H1 (cell line): ENCODE data around the gene PTPRT. TPM values are rescaled to one million over a fixed set of nuclear protein-coding genes. Genes with fewer than 3 reads are reported as not detected.

ENCODE experiments used
- CTCF ChIA-PET: fragments of 300-600 bp; sonication (Branson Sonifier 250); formaldehyde crosslinking; loops from one replicate; lab custom pipeline; 2021; ENCODE audit not compliant: partially characterized antibody; lab: Charles Lee
- POLR2A ChIA-PET: fragments of 300-600 bp; sonication (Branson Sonifier 250); formaldehyde crosslinking; loops from one replicate; lab custom pipeline; 2021; ENCODE audit warnings: inconsistent platforms; ENCODE audit not compliant: partially characterized antibody; lab: Charles Lee
- DNase-seq, 2 experiments: peaks; one replicate each; pipeline versions ENCODE4 v3.0.0 to v3.0.0-alpha.2; 2010 to 2022; ENCODE audit warnings: low spot score in 2 of 2, low read depth in 1 of 2, mixed read lengths in 1 of 2
- FAIRE-seq: peaks from 2 replicates; lab custom pipeline; 2011; peaks lifted over from hg19 to GRCh38; lab: Jason Lieb, UNC
- H2AFZ ChIP-seq: 2 replicates; pipeline ENCODE4 v1.8.1; 2012; ENCODE audit warnings: low read length, inconsistent platforms
- H2AK5ac ChIP-seq: 2 replicates; pipeline ENCODE4 v1.6.1; 2013; ENCODE audit warnings: low read depth, low read length
- H2BK120ac ChIP-seq: replicated peaks from 2 replicates; pipeline ENCODE3; 2013; ENCODE audit warnings: low read depth, low read length, inconsistent platforms
- H2BK12ac ChIP-seq: 2 replicates; pipeline ENCODE4 v1.6.1; 2013; ENCODE audit warnings: low read depth, low read length
- H2BK15ac ChIP-seq: 2 replicates; pipeline ENCODE4 v1.6.1; 2013; ENCODE audit warnings: low read length
- H2BK20ac ChIP-seq: 2 replicates; pipeline ENCODE4 v1.6.1; 2013; ENCODE audit warnings: low read length
- H2BK5ac ChIP-seq: 2 replicates; pipeline ENCODE4 v1.6.1; 2013; ENCODE audit warnings: low read depth, low read length
- H3K14ac ChIP-seq: 2 replicates; pipeline ENCODE4 v1.6.1; 2013; ENCODE audit warnings: inconsistent platforms; ENCODE audit not compliant: insufficient read length
- H3K18ac ChIP-seq: 2 replicates; pipeline ENCODE4 v1.6.1; 2013; ENCODE audit warnings: low read length; ENCODE audit errors: extremely low read depth
- H3K23ac ChIP-seq: 2 replicates; pipeline ENCODE4 v1.6.1; 2013; ENCODE audit warnings: inconsistent platforms; ENCODE audit not compliant: insufficient read length
- H3K23me2 ChIP-seq: 2 replicates; pipeline ENCODE4 v1.6.1; 2013; ENCODE audit warnings: low read depth, low read length
- H3K27ac ChIP-seq: 2 replicates; pipeline ENCODE4 v1.6.1; 2011; ENCODE audit warnings: low read depth, low read length, inconsistent platforms
- H3K27me3 ChIP-seq, 4 experiments: replicated peaks in 1 of 4; 1 replicate in 1 of 4; 2 replicates in 3 of 4; pipeline versions ENCODE4 v1.6.1 to v1.8.1; 2011 to 2013; ENCODE audit warnings: low read length in 3 of 4, mild to moderate bottlenecking in 3 of 4, inconsistent platforms in 2 of 4, mixed read lengths in 2 of 4, moderate library complexity in 1 of 4; ENCODE audit not compliant: control insufficient read depth in 3 of 4, insufficient read depth in 3 of 4; ENCODE audit errors: extremely low read depth in 1 of 4
- H3K36me3 ChIP-seq, 4 experiments: 2 replicates each; pipeline versions ENCODE4 v1.6.1 to v1.8.1; 2011 to 2013; ENCODE audit warnings: mild to moderate bottlenecking in 4 of 4, low read length in 3 of 4, moderate library complexity in 2 of 4, control low read depth in 1 of 4, inconsistent platforms in 1 of 4; ENCODE audit not compliant: insufficient read depth in 4 of 4, control insufficient read depth in 2 of 4
- H3K4ac ChIP-seq: replicated peaks from 2 replicates; pipeline ENCODE3; 2013; ENCODE audit warnings: low read length, low read depth, mixed read lengths, inconsistent platforms; ENCODE audit not compliant: insufficient read length
- H3K4me1 ChIP-seq, 4 experiments: replicated peaks in 1 of 4; 1 replicate in 1 of 4; 2 replicates in 3 of 4; pipeline versions ENCODE4 v1.6.1 to v1.8.1; 2011 to 2013; ENCODE audit warnings: low read length in 3 of 4, inconsistent platforms in 2 of 4, mixed read lengths in 1 of 4; ENCODE audit not compliant: insufficient read depth in 4 of 4, control insufficient read depth in 3 of 4
- H3K4me2 ChIP-seq, 2 experiments: 2 replicates each; pipeline versions ENCODE4 v1.6.1 to v1.8.1; 2011 to 2013; ENCODE audit warnings: low read depth in 2 of 2, low read length in 2 of 2, control low read depth in 1 of 2, inconsistent platforms in 1 of 2, mild to moderate bottlenecking in 1 of 2; ENCODE audit not compliant: insufficient read depth in 1 of 2
- H3K4me3 ChIP-seq, 4 experiments: fragments of 200-600, 300-600 bp in 1 of 4; sonication (generic), shearing (Covaris generic), sonication (Bioruptor Twin) in 1 of 4; 2 replicates each; pipeline versions ENCODE4 v1.5.1 to v1.8.1; 2011 to 2016; ENCODE audit warnings: low read length in 4 of 4, low read depth in 3 of 4, control low read depth in 2 of 4, inconsistent platforms in 2 of 4, mild to moderate bottlenecking in 2 of 4, mixed read lengths in 1 of 4, moderate library complexity in 1 of 4; ENCODE audit not compliant: insufficient read depth in 2 of 4; ENCODE audit errors: extremely low read depth in 1 of 4
- H3K56ac ChIP-seq: replicated peaks from 2 replicates; pipeline ENCODE3; 2013; ENCODE audit warnings: low read depth, mild to moderate bottlenecking, mixed read lengths, low read length, inconsistent platforms; ENCODE audit not compliant: insufficient read length
- H3K79me1 ChIP-seq: 2 replicates; pipeline ENCODE4 v1.6.1; 2013; ENCODE audit warnings: low read depth, low read length, control low read depth
- H3K79me2 ChIP-seq, 2 experiments: 2 replicates each; pipeline versions ENCODE4 v1.6.1 to v1.8.1; 2012 to 2013; ENCODE audit warnings: low read length in 2 of 2, mild to moderate bottlenecking in 2 of 2, inconsistent platforms in 1 of 2; ENCODE audit not compliant: insufficient read depth in 2 of 2, control insufficient read depth in 1 of 2
- H3K9ac ChIP-seq, 4 experiments: replicated peaks in 1 of 4; 1 replicate in 1 of 4; 2 replicates in 3 of 4; pipeline versions ENCODE4 v1.6.1 to v1.8.1; 2011 to 2013; ENCODE audit warnings: low read depth in 3 of 4, low read length in 3 of 4, control low read depth in 2 of 4, mild to moderate bottlenecking in 2 of 4, moderate library complexity in 2 of 4, inconsistent platforms in 1 of 4; ENCODE audit errors: extremely low read depth in 1 of 4
- H3K9me3 ChIP-seq, 2 experiments: 2 replicates each; pipeline versions ENCODE4 v1.6.1 to v1.8.1; 2012 to 2013; ENCODE audit warnings: mild to moderate bottlenecking in 2 of 2, moderate library complexity in 2 of 2, control low read depth in 1 of 2, inconsistent platforms in 1 of 2, low read depth in 1 of 2, low read length in 1 of 2, mixed read lengths in 1 of 2; ENCODE audit not compliant: insufficient read depth in 2 of 2
- H4K20me1 ChIP-seq, 2 experiments: replicated peaks in 1 of 2; 2 replicates each; pipeline versions ENCODE3 to v1.8.1; 2011 to 2013; ENCODE audit warnings: inconsistent platforms in 2 of 2, low read length in 2 of 2, mild to moderate bottlenecking in 1 of 2; ENCODE audit not compliant: insufficient read depth in 2 of 2, control insufficient read depth in 1 of 2
- H4K5ac ChIP-seq: 2 replicates; pipeline ENCODE4 v1.6.1; 2013; ENCODE audit warnings: low read length, low read depth, mixed read lengths, inconsistent platforms; ENCODE audit not compliant: insufficient read length
- H4K8ac ChIP-seq: 2 replicates; pipeline ENCODE4 v1.8.0; 2013; ENCODE audit warnings: mild to moderate bottlenecking, moderate library complexity, low read length, inconsistent platforms; ENCODE audit not compliant: insufficient read depth; ENCODE audit errors: extremely low read depth
- H4K91ac ChIP-seq: replicated peaks from 2 replicates; pipeline ENCODE3; 2013; ENCODE audit warnings: low read length, mixed read lengths, inconsistent platforms; ENCODE audit not compliant: insufficient read length
- CHD2 ChIP-seq: IDR thresholded peaks from 2 replicates; pipeline ENCODE4 v1.6.1; 2012; ENCODE audit warnings: low read length, improper control_type of control experiment
- WGBS, 2 experiments: shearing (Covaris generic) in 1 of 2; methylation state at CpG; one replicate each; pipeline versions ENCODE4 v1.1.6 to v1.1.7; 2013 to 2015; ENCODE audit warnings: low lambda C conversion rate in 2 of 2, mixed read lengths in 2 of 2, inconsistent platforms in 1 of 2, low coverage in 1 of 2, missing lambda C conversion rate in 1 of 2; ENCODE audit not compliant: insufficient replicate concordance in 2 of 2, insufficient coverage in 1 of 2, insufficient read length in 1 of 2; ENCODE audit errors: extremely low coverage in 1 of 2, missing lambda C conversion rate in 1 of 2; 5-methylcytosine and 5-hydroxymethylcytosine counted together
- polyA plus RNA-seq, 7 experiments: library from polyadenylated mRNA; depleted of rRNA in 3 of 7; stranded (reverse) in 5 of 7; unstranded in 2 of 7; fragments of >200 nt in 5 of 7; fragments of 200-250 nt in 2 of 7; gene quantifications; 1 replicate in 5 of 7; 2 replicates in 1 of 7; 4 replicates in 1 of 7; pipeline versions ENCODE4 v1.2.1 to v1.2.3, GENCODE V29; 2011 to 2013; ENCODE audit warnings: missing spikeins in 2 of 7, mixed read lengths in 2 of 7
- total RNA-seq: library from RNA; stranded (reverse); fragmentation: NEBNext Ultra II Directional; extraction: Animal tissue kit (Norgen Biotek cat#: 25700); gene quantifications from 2 replicates; pipeline ENCODE4 v1.2.1, GENCODE V29; 2021

PTPRT gene
- total and polyA plus RNA-seq, 2 of the 8 experiments (the other 6 are each of a cell fraction or from before 2014, with no cell fraction given): 0.33 to 1.8 TPM

GRCh38 chr20:42380287-42380686 lies 809.4 kb downstream of the PTPRT start:
- peaks cover 0 to 5% (median 1%) of the 10 kb centered on the region in 4 experiments; a peak in 1 of 7 replicates for H3K4me1 ChIP-seq
- no peak overlapping the region for H3K56ac ChIP-seq
- H2BK120ac ChIP-seq: no peak overlapping the region
- H3K18ac ChIP-seq: no peak overlapping the region
- no peak overlapping the region for H4K8ac ChIP-seq
- no peaks in the 10 kb centered on the region for H4K20me1 ChIP-seq
- no peak overlapping the region for H3K14ac ChIP-seq
- no peak overlapping the region for H3K23ac ChIP-seq
- H4K91ac ChIP-seq: no peak overlapping the region
- no peak overlapping the region for H3K27ac ChIP-seq
- peak overlapping the region; percentile 16 for H4K5ac ChIP-seq
- no peaks in the 10 kb centered on the region for H3K9me3 ChIP-seq
- H2BK12ac ChIP-seq: no peak overlapping the region
- no peak overlapping the region for H3K9ac ChIP-seq
- H3K4me2 ChIP-seq: no peak overlapping the region
- FAIRE-seq: no peak
- no peak overlapping the region for H3K4me3 ChIP-seq
- ChIA-PET POLR2A (no interaction called here), CTCF (interaction anchor here (1.2 kb wide), 1 partner anchor 24 kb away, joined by 3 read pairs; no protein-coding TSS in a partner anchor)
- no peak overlapping the region for H3K4ac ChIP-seq
- H2BK5ac ChIP-seq: no peak overlapping the region
- H2BK15ac ChIP-seq: no peak overlapping the region
- H3K79me1 ChIP-seq: no peaks in the 10 kb centered on the region
- H2AK5ac ChIP-seq: no peak overlapping the region
- no peaks in the 10 kb centered on the region for H3K36me3 ChIP-seq
- no peak for TF ChIP-seq CHD2
- no peaks in the 10 kb centered on the region; the same call in 1 of the 2 replicates for H3K23me2 ChIP-seq
- DNase-seq: no peak
- H3K27me3 ChIP-seq: no peaks in the 10 kb centered on the region
- no peak overlapping the region for H2AFZ ChIP-seq
- H3K79me2 ChIP-seq: no peaks in the 10 kb centered on the region
- 100% methylated on average over 4 of the region's 4 CpGs; no CpG with 5 or more reads in 1 of the 2 experiments for WGBS, 2 experiments
- H2BK20ac ChIP-seq: no peak overlapping the region
